H1 (cell line): ENCODE measurements around the gene RTL9. TPM values are rescaled to one million over a fixed set of nuclear protein-coding genes. Genes with fewer than 3 reads are reported as not detected.

Experiments
- CTCF ChIA-PET: fragments of 300-600 bp; sonication (Branson Sonifier 250); formaldehyde crosslinking; loops from one replicate; lab custom pipeline; 2021; ENCODE audit not compliant: partially characterized antibody; lab: Charles Lee
- POLR2A ChIA-PET: fragments of 300-600 bp; sonication (Branson Sonifier 250); formaldehyde crosslinking; loops from one replicate; lab custom pipeline; 2021; ENCODE audit warnings: inconsistent platforms; ENCODE audit not compliant: partially characterized antibody; lab: Charles Lee
- DNase-seq, 2 experiments: peaks; one replicate each; pipeline versions ENCODE4 v3.0.0 to v3.0.0-alpha.2; 2010 to 2022; ENCODE audit warnings: low spot score in 2 of 2, low read depth in 1 of 2, mixed read lengths in 1 of 2
- FAIRE-seq: peaks from 2 replicates; lab custom pipeline; 2011; peaks lifted over from hg19 to GRCh38; lab: Jason Lieb, UNC
- H2AFZ ChIP-seq: 2 replicates; pipeline ENCODE4 v1.8.1; 2012; ENCODE audit warnings: low read length, inconsistent platforms
- H2AK5ac ChIP-seq: 2 replicates; pipeline ENCODE4 v1.6.1; 2013; ENCODE audit warnings: low read depth, low read length
- H2BK120ac ChIP-seq: replicated peaks from 2 replicates; pipeline ENCODE3; 2013; ENCODE audit warnings: low read depth, low read length, inconsistent platforms
- H2BK12ac ChIP-seq: 2 replicates; pipeline ENCODE4 v1.6.1; 2013; ENCODE audit warnings: low read depth, low read length
- H2BK15ac ChIP-seq: 2 replicates; pipeline ENCODE4 v1.6.1; 2013; ENCODE audit warnings: low read length
- H2BK20ac ChIP-seq: 2 replicates; pipeline ENCODE4 v1.6.1; 2013; ENCODE audit warnings: low read length
- H2BK5ac ChIP-seq: 2 replicates; pipeline ENCODE4 v1.6.1; 2013; ENCODE audit warnings: low read depth, low read length
- H3K14ac ChIP-seq: 2 replicates; pipeline ENCODE4 v1.6.1; 2013; ENCODE audit warnings: inconsistent platforms; ENCODE audit not compliant: insufficient read length
- H3K18ac ChIP-seq: 2 replicates; pipeline ENCODE4 v1.6.1; 2013; ENCODE audit warnings: low read length; ENCODE audit errors: extremely low read depth
- H3K23ac ChIP-seq: 2 replicates; pipeline ENCODE4 v1.6.1; 2013; ENCODE audit warnings: inconsistent platforms; ENCODE audit not compliant: insufficient read length
- H3K23me2 ChIP-seq: 2 replicates; pipeline ENCODE4 v1.6.1; 2013; ENCODE audit warnings: low read depth, low read length
- H3K27ac ChIP-seq: 2 replicates; pipeline ENCODE4 v1.6.1; 2011; ENCODE audit warnings: low read depth, low read length, inconsistent platforms
- H3K27me3 ChIP-seq, 4 experiments: replicated peaks in 1 of 4; 1 replicate in 1 of 4; 2 replicates in 3 of 4; pipeline versions ENCODE4 v1.6.1 to v1.8.1; 2011 to 2013; ENCODE audit warnings: low read length in 3 of 4, mild to moderate bottlenecking in 3 of 4, inconsistent platforms in 2 of 4, mixed read lengths in 2 of 4, moderate library complexity in 1 of 4; ENCODE audit not compliant: control insufficient read depth in 3 of 4, insufficient read depth in 3 of 4; ENCODE audit errors: extremely low read depth in 1 of 4
- H3K36me3 ChIP-seq, 4 experiments: 2 replicates each; pipeline versions ENCODE4 v1.6.1 to v1.8.1; 2011 to 2013; ENCODE audit warnings: mild to moderate bottlenecking in 4 of 4, low read length in 3 of 4, moderate library complexity in 2 of 4, control low read depth in 1 of 4, inconsistent platforms in 1 of 4; ENCODE audit not compliant: insufficient read depth in 4 of 4, control insufficient read depth in 2 of 4
- H3K4ac ChIP-seq: replicated peaks from 2 replicates; pipeline ENCODE3; 2013; ENCODE audit warnings: low read length, low read depth, mixed read lengths, inconsistent platforms; ENCODE audit not compliant: insufficient read length
- H3K4me1 ChIP-seq, 4 experiments: replicated peaks in 1 of 4; 1 replicate in 1 of 4; 2 replicates in 3 of 4; pipeline versions ENCODE4 v1.6.1 to v1.8.1; 2011 to 2013; ENCODE audit warnings: low read length in 3 of 4, inconsistent platforms in 2 of 4, mixed read lengths in 1 of 4; ENCODE audit not compliant: insufficient read depth in 4 of 4, control insufficient read depth in 3 of 4
- H3K4me2 ChIP-seq, 2 experiments: 2 replicates each; pipeline versions ENCODE4 v1.6.1 to v1.8.1; 2011 to 2013; ENCODE audit warnings: low read depth in 2 of 2, low read length in 2 of 2, control low read depth in 1 of 2, inconsistent platforms in 1 of 2, mild to moderate bottlenecking in 1 of 2; ENCODE audit not compliant: insufficient read depth in 1 of 2
- H3K4me3 ChIP-seq, 4 experiments: fragments of 200-600, 300-600 bp in 1 of 4; sonication (generic), shearing (Covaris generic), sonication (Bioruptor Twin) in 1 of 4; 2 replicates each; pipeline versions ENCODE4 v1.5.1 to v1.8.1; 2011 to 2016; ENCODE audit warnings: low read length in 4 of 4, low read depth in 3 of 4, control low read depth in 2 of 4, inconsistent platforms in 2 of 4, mild to moderate bottlenecking in 2 of 4, mixed read lengths in 1 of 4, moderate library complexity in 1 of 4; ENCODE audit not compliant: insufficient read depth in 2 of 4; ENCODE audit errors: extremely low read depth in 1 of 4
- H3K56ac ChIP-seq: replicated peaks from 2 replicates; pipeline ENCODE3; 2013; ENCODE audit warnings: low read depth, mild to moderate bottlenecking, mixed read lengths, low read length, inconsistent platforms; ENCODE audit not compliant: insufficient read length
- H3K79me1 ChIP-seq: 2 replicates; pipeline ENCODE4 v1.6.1; 2013; ENCODE audit warnings: low read depth, low read length, control low read depth
- H3K79me2 ChIP-seq, 2 experiments: 2 replicates each; pipeline versions ENCODE4 v1.6.1 to v1.8.1; 2012 to 2013; ENCODE audit warnings: low read length in 2 of 2, mild to moderate bottlenecking in 2 of 2, inconsistent platforms in 1 of 2; ENCODE audit not compliant: insufficient read depth in 2 of 2, control insufficient read depth in 1 of 2
- H3K9ac ChIP-seq, 4 experiments: replicated peaks in 1 of 4; 1 replicate in 1 of 4; 2 replicates in 3 of 4; pipeline versions ENCODE4 v1.6.1 to v1.8.1; 2011 to 2013; ENCODE audit warnings: low read depth in 3 of 4, low read length in 3 of 4, control low read depth in 2 of 4, mild to moderate bottlenecking in 2 of 4, moderate library complexity in 2 of 4, inconsistent platforms in 1 of 4; ENCODE audit errors: extremely low read depth in 1 of 4
- H3K9me3 ChIP-seq, 2 experiments: 2 replicates each; pipeline versions ENCODE4 v1.6.1 to v1.8.1; 2012 to 2013; ENCODE audit warnings: mild to moderate bottlenecking in 2 of 2, moderate library complexity in 2 of 2, control low read depth in 1 of 2, inconsistent platforms in 1 of 2, low read depth in 1 of 2, low read length in 1 of 2, mixed read lengths in 1 of 2; ENCODE audit not compliant: insufficient read depth in 2 of 2
- H4K20me1 ChIP-seq, 2 experiments: replicated peaks in 1 of 2; 2 replicates each; pipeline versions ENCODE3 to v1.8.1; 2011 to 2013; ENCODE audit warnings: inconsistent platforms in 2 of 2, low read length in 2 of 2, mild to moderate bottlenecking in 1 of 2; ENCODE audit not compliant: insufficient read depth in 2 of 2, control insufficient read depth in 1 of 2
- H4K5ac ChIP-seq: 2 replicates; pipeline ENCODE4 v1.6.1; 2013; ENCODE audit warnings: low read length, low read depth, mixed read lengths, inconsistent platforms; ENCODE audit not compliant: insufficient read length
- H4K8ac ChIP-seq: 2 replicates; pipeline ENCODE4 v1.8.0; 2013; ENCODE audit warnings: mild to moderate bottlenecking, moderate library complexity, low read length, inconsistent platforms; ENCODE audit not compliant: insufficient read depth; ENCODE audit errors: extremely low read depth
- H4K91ac ChIP-seq: replicated peaks from 2 replicates; pipeline ENCODE3; 2013; ENCODE audit warnings: low read length, mixed read lengths, inconsistent platforms; ENCODE audit not compliant: insufficient read length
- BRCA1 ChIP-seq: IDR thresholded peaks from 2 replicates; pipeline ENCODE4 v1.6.1; 2012; ENCODE audit warnings: low read depth, low read length, improper control_type of control experiment
- CBX5 ChIP-seq: fragments of 300-800, 300-1000 bp; sonication (generic); IDR thresholded peaks from 2 replicates; pipeline ENCODE4 v1.7.1; 2016; ENCODE audit warnings: antibody characterized with exemption, low read length, low read depth
- CEBPB ChIP-seq: IDR thresholded peaks from 2 replicates; pipeline ENCODE4 v1.6.1; 2012; ENCODE audit warnings: low read depth, low read length
- CHD2 ChIP-seq: IDR thresholded peaks from 2 replicates; pipeline ENCODE4 v1.6.1; 2012; ENCODE audit warnings: low read length, improper control_type of control experiment
- CTBP2 ChIP-seq: IDR thresholded peaks from 2 replicates; pipeline ENCODE4 v1.7.0; 2011; ENCODE audit warnings: borderline replicate concordance, mild to moderate bottlenecking, moderate library complexity, mixed read lengths, low read length; ENCODE audit not compliant: insufficient read depth, insufficient read length
- FOSL1 ChIP-seq: IDR thresholded peaks from 2 replicates; pipeline ENCODE4 v1.6.1; 2011; ENCODE audit warnings: mild to moderate bottlenecking, low read depth, low read length, moderate library complexity; ENCODE audit not compliant: insufficient read depth
- KDM4A ChIP-seq: IDR thresholded peaks from one replicate; pipeline ENCODE4 v1.7.1; 2012; ENCODE audit warnings: low read depth, mild to moderate bottlenecking, moderate library complexity, low read length, inconsistent platforms; ENCODE audit not compliant: severe bottlenecking
- MAFK ChIP-seq: IDR thresholded peaks from 2 replicates; pipeline ENCODE4 v1.6.1; 2012; ENCODE audit warnings: low read depth, mild to moderate bottlenecking, improper control_type of control experiment, low read length
- POLR2A ChIP-seq, 2 experiments: IDR thresholded peaks; 1 replicate in 1 of 2; 2 replicates in 1 of 2; pipeline ENCODE4 v1.6.1; 2011; ENCODE audit warnings: low read depth in 2 of 2, low read length in 2 of 2, mild to moderate bottlenecking in 2 of 2; ENCODE audit errors: control extremely low read depth in 1 of 2
- POU5F1 ChIP-seq: IDR thresholded peaks from 2 replicates; pipeline ENCODE4 v1.6.1; 2011; ENCODE audit warnings: low read depth, mild to moderate bottlenecking, low read length, moderate library complexity
- SRF ChIP-seq: IDR thresholded peaks from 2 replicates; pipeline ENCODE4 v1.6.1; 2011; ENCODE audit warnings: mild to moderate bottlenecking, low read depth, low read length, moderate library complexity
- TAF7 ChIP-seq: optimal IDR thresholded peaks from 2 replicates; pipeline ENCODE3; 2011; ENCODE audit warnings: low read depth, mild to moderate bottlenecking, inconsistent platforms, low read length, moderate library complexity, borderline replicate concordance
- TCF12 ChIP-seq: IDR thresholded peaks from 2 replicates; pipeline ENCODE4 v1.6.1; 2011; ENCODE audit warnings: low read depth, mild to moderate bottlenecking, low read length
- ZNF274 ChIP-seq: IDR thresholded peaks from 2 replicates; pipeline ENCODE4 v1.7.0; 2012; ENCODE audit warnings: low read length, borderline replicate concordance; ENCODE audit errors: extremely low read depth
- WGBS, 2 experiments: shearing (Covaris generic) in 1 of 2; methylation state at CpG; one replicate each; pipeline versions ENCODE4 v1.1.6 to v1.1.7; 2013 to 2015; ENCODE audit warnings: low lambda C conversion rate in 2 of 2, mixed read lengths in 2 of 2, inconsistent platforms in 1 of 2, low coverage in 1 of 2, missing lambda C conversion rate in 1 of 2; ENCODE audit not compliant: insufficient replicate concordance in 2 of 2, insufficient coverage in 1 of 2, insufficient read length in 1 of 2; ENCODE audit errors: extremely low coverage in 1 of 2, missing lambda C conversion rate in 1 of 2; 5-methylcytosine and 5-hydroxymethylcytosine counted together
- polyA plus RNA-seq, 7 experiments: library from polyadenylated mRNA; depleted of rRNA in 3 of 7; stranded (reverse) in 5 of 7; unstranded in 2 of 7; fragments of >200 nt in 5 of 7; fragments of 200-250 nt in 2 of 7; gene quantifications; 1 replicate in 5 of 7; 2 replicates in 1 of 7; 4 replicates in 1 of 7; pipeline versions ENCODE4 v1.2.1 to v1.2.3, GENCODE V29; 2011 to 2013; ENCODE audit warnings: missing spikeins in 2 of 7, mixed read lengths in 2 of 7
- total RNA-seq: library from RNA; stranded (reverse); fragmentation: NEBNext Ultra II Directional; extraction: Animal tissue kit (Norgen Biotek cat#: 25700); gene quantifications from 2 replicates; pipeline ENCODE4 v1.2.1, GENCODE V29; 2021
- TF ChIP-seq, protein P1 (sequence below): IDR thresholded peaks from 2 replicates; pipeline ENCODE4 v1.6.1; 2011; ENCODE audit warnings: low read depth, mild to moderate bottlenecking, low read length; ENCODE audit not compliant: insufficient read depth

The RTL9 gene
- total and polyA plus RNA-seq, 2 of the 8 experiments (the other 6 are each of a cell fraction or from before 2014, with no cell fraction given), result 0.09 to 0.20 TPM

DNA sequence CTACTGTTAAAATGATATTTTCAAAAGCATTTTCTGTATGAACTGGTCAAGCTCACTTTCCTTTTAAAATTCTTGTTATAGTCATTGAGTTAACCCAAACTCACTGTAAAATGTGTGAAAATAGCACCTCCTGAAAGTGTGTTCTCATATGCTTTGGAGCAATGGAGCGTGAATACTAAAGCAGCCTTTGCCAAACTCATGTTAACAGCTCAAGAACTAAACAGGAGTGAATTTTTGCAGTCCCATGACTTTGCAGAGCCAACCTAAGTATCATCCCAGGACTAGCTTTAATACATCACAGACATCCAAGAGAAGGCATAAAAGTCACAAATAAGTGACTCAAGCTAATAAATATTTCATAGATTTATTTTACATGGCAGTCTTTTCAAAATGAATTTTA lies 43.1 kb upstream of the RTL9 start:
- Histone ChIP-seq H4K91ac (no peak overlapping the region), H3K79me1 (no peaks in the 10 kb centered on the region), H3K36me3 (no peaks in the 10 kb centered on the region), H2AFZ (no peak overlapping the region), H3K14ac (no peak overlapping the region), H3K27ac (no peak overlapping the region), H2BK120ac (no peak overlapping the region), H3K4ac (no peak overlapping the region), H3K9me3 (no peaks in the 10 kb centered on the region), H4K5ac (no peak overlapping the region), H3K4me2 (peak overlapping the region; percentile 60 to 92; a peak in 3 of 4 replicates), H2BK15ac (no peak overlapping the region), H3K27me3 (no peaks in the 10 kb centered on the region), H3K9ac (no peak overlapping the region), H3K18ac (no peak overlapping the region), H3K23me2 (0 out of 2 replicates have a peak, but pooled peaks cover 4% of the 10 kb centered on the region), H3K4me3 (peak overlapping the region in 2 of 4 experiments; percentile 87 to 97; a peak in 2 of 8 replicates), H3K4me1 (peaks cover 0 to 17% (median 4%) of the 10 kb centered on the region in 4 experiments; a peak in 4 of 7 replicates), H2BK5ac (no peak overlapping the region), H2BK12ac (no peak overlapping the region), H4K8ac (no peak overlapping the region), H4K20me1 (peaks cover 0 to 2% of the 10 kb centered on the region in 2 experiments), H2AK5ac (no peak overlapping the region), H2BK20ac (no peak overlapping the region), H3K79me2 (peaks cover 0 to 66% of the 10 kb centered on the region in 2 experiments; a peak in 3 of 4 replicates), H3K23ac (no peak overlapping the region), H3K56ac (no peak overlapping the region)
- no peak for DNase-seq
- POLR2A ChIA-PET, result no interaction called here
- CTCF ChIA-PET, result no interaction called here
- no peak for FAIRE-seq
- 58% methylated on average over 1 of the region's 1 CpG; no CpG with 5 or more reads in 1 of the 2 experiments for WGBS, 2 experiments
- TF ChIP-seq TCF12 (no peak), SRF (no peak), CTBP2 (no peak), CHD2 (no peak), POU5F1 (no peak), CBX5 (no peak), FOSL1 (no peak), POLR2A (IDR thresholded peaks at IDR 0.05; ENCODE audit: control extremely low read depth in 1 of 2, low read depth in 2 of 2, low read length in 2 of 2) (no peak), MAFK (no peak), KDM4A (no peak), BRCA1 (no peak), ZNF274 (no peak), CEBPB (no peak), TAF7 (no peak)
- TF ChIP-seq, protein P1, sequence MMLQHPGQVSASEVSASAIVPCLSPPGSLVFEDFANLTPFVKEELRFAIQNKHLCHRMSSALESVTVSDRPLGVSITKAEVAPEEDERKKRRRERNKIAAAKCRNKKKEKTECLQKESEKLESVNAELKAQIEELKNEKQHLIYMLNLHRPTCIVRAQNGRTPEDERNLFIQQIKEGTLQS, result no peak
